Loucy (cell line): ENCODE measurements around the gene FAM83F.

Experiments
- CTCF ChIP-seq: fragments of 200-600 bp; sonication (generic); conservative IDR thresholded peaks from 2 replicates; pipeline ENCODE4 v1.5.1; 2014; ENCODE audit warnings: mild to moderate bottlenecking, antibody characterized with exemption, low read length
- EZH2phosphoT487 ChIP-seq: fragments of 200-600 bp; IDR thresholded peaks from 2 replicates; pipeline ENCODE4 v1.6.1; 2018; ENCODE audit warnings: antibody characterized with exemption, mild to moderate bottlenecking, moderate library complexity, borderline replicate concordance

GRCh38 chr22:40004836-40005235, 10.1 kb downstream of the FAM83F start:
- TF ChIP-seq CTCF (no peak), EZH2phosphoT487 (no peak)
